ENCODE measurements around the gene TRAF2. TPM values are rescaled to one million over a fixed set of nuclear protein-coding genes. Genes with fewer than 3 reads are reported as not detected.
"Not testable (repeated sequence)": the region's sequence is repeated elsewhere in the genome, so short reads cannot be mapped to it uniquely, and the experiment has no call there.

TRAF2 gene
- total RNA-seq, 1 experiment from 2014 or later: 6.3 TPM

DNA sequence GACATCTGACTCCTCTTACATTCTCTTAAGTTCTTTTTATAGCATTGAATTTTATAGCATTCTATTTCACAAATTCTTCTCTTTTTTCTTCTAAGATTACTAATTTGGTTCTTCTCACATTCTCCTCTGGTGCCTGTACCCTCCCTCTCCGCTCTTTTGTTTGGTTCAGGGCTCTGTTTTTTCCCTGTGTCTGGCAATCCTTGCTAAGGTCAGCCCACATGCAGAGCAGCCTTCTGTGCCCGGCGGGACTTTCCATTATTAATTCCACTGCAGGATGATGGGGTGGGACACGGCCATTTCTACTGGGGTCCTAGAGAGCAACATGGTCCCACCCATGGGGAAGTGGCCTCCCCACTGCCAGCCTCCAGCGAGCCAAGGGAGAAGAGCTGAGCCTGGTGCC is 9.8 kb upstream of the TRAF2 start:
- H2AFZ ChIP-seq (ENCODE audit: low read length): no peak overlapping the region
- no peak overlapping the region for H3K4me3 ChIP-seq (ENCODE audit: low read length)
- H3K9ac ChIP-seq (ENCODE audit: low read length): no peak overlapping the region
- no peaks in the 10 kb centered on the region for H3K27me3 ChIP-seq (ENCODE audit: low read length)
- H3K4me2 ChIP-seq (ENCODE audit: low read depth, low read length, poor library complexity, severe bottlenecking): no peak overlapping the region
- 0 out of 2 replicates have a peak, but pooled peaks cover 5% of the 10 kb centered on the region for H3K9me3 ChIP-seq (ENCODE audit: low read length)
- no peak overlapping the region for H3K27ac ChIP-seq (ENCODE audit: low read length)
- H3K9me2 ChIP-seq (replicated peaks; ENCODE audit: insufficient read depth, low read length): no peaks in the 10 kb centered on the region
- H3K4me1 ChIP-seq (ENCODE audit: low read length): no peaks in the 10 kb centered on the region
- H3K79me2 ChIP-seq (ENCODE audit: low read length): no peaks in the 10 kb centered on the region
- no peaks in the 10 kb centered on the region for H3K36me3 ChIP-seq (ENCODE audit: insufficient read depth, low read length)
- no peak for DNase-seq
- H4K20me1 ChIP-seq (ENCODE audit: insufficient read depth, low read depth, low read length): no peaks in the 10 kb centered on the region

DNA sequence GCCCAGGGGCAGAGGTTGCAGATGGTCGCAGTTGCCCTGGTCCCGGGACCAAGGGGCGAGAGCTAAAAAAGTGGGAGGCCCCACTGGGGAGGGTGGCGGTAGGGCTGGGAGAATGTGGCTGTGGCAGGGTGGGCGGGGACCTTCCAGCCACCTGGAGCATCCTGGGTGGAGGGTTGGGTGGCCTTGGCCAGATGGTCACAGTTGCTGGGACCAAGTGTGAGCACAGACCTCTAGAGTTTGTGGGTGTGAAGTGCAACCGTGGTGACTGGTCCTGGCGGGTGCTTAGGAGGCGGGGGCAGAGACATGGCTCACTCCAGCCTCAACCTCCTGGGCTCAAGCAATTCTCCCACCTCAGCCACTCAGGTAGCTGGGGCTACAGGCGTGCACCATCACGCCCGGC is 5.7 kb upstream of the TRAF2 start:
- H3K9me2 ChIP-seq (replicated peaks; ENCODE audit: insufficient read depth, low read length): no peaks in the 10 kb centered on the region
- no peaks in the 10 kb centered on the region for H4K20me1 ChIP-seq (ENCODE audit: insufficient read depth, low read depth, low read length)
- no peak overlapping the region for H3K9ac ChIP-seq (ENCODE audit: low read length)
- H2AFZ ChIP-seq (ENCODE audit: low read length): no peak overlapping the region
- H3K4me1 ChIP-seq (ENCODE audit: low read length): peaks cover 18% of the 10 kb centered on the region
- peak; percentile 59 for DNase-seq
- no peak overlapping the region for H3K4me3 ChIP-seq (ENCODE audit: low read length)
- H3K27me3 ChIP-seq (ENCODE audit: low read length): no peaks in the 10 kb centered on the region
- H3K27ac ChIP-seq (ENCODE audit: low read length): no peak overlapping the region
- no peak overlapping the region for H3K4me2 ChIP-seq (ENCODE audit: low read depth, low read length, poor library complexity, severe bottlenecking)
- H3K79me2 ChIP-seq (ENCODE audit: low read length): no peaks in the 10 kb centered on the region
- no peaks in the 10 kb centered on the region for H3K36me3 ChIP-seq (ENCODE audit: insufficient read depth, low read length)
- no peaks in the 10 kb centered on the region for H3K9me3 ChIP-seq (ENCODE audit: low read length)

DNA sequence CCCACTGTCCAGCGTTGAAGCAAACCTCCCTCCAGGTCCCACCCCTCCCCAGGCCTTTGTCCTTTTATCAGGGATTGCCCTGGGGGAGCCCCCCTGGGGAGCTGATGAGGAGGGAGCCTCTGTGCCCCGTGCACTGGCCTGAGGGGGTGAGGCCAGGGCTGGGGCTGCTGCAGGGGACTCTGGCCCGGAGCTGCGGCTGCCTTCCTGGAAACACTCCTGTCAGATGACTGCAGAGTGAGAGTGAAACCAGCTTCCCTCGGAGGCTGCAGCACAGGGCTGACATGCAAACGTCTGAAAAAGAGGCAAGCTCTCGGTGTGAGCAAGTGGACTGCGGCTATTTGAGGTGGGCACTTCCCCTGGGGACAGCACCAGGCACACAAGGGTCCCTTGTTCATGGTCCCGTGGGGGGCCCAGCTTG is 4.6 kb upstream of the TRAF2 start:
- Histone ChIP-seq H3K4me2 (ENCODE audit: low read depth, low read length, poor library complexity, severe bottlenecking) (peak overlapping the region; percentile 22), H3K9ac (ENCODE audit: low read length) (peak overlapping the region; percentile 30), H2AFZ (ENCODE audit: low read length) (no peak overlapping the region), H3K4me3 (ENCODE audit: low read length) (no peak overlapping the region), H3K36me3 (ENCODE audit: insufficient read depth, low read length) (no peaks in the 10 kb centered on the region), H3K9me3 (ENCODE audit: low read length) (no peaks in the 10 kb centered on the region), H3K27me3 (ENCODE audit: low read length) (no peaks in the 10 kb centered on the region), H3K79me2 (ENCODE audit: low read length) (peaks cover 1% of the 10 kb centered on the region), H3K4me1 (ENCODE audit: low read length) (peaks cover 20% of the 10 kb centered on the region), H4K20me1 (ENCODE audit: insufficient read depth, low read depth, low read length) (no peaks in the 10 kb centered on the region), H3K27ac (ENCODE audit: low read length) (no peak overlapping the region), H3K9me2 (replicated peaks; ENCODE audit: insufficient read depth, low read length) (no peaks in the 10 kb centered on the region)
- DNase-seq: no peak

DNA sequence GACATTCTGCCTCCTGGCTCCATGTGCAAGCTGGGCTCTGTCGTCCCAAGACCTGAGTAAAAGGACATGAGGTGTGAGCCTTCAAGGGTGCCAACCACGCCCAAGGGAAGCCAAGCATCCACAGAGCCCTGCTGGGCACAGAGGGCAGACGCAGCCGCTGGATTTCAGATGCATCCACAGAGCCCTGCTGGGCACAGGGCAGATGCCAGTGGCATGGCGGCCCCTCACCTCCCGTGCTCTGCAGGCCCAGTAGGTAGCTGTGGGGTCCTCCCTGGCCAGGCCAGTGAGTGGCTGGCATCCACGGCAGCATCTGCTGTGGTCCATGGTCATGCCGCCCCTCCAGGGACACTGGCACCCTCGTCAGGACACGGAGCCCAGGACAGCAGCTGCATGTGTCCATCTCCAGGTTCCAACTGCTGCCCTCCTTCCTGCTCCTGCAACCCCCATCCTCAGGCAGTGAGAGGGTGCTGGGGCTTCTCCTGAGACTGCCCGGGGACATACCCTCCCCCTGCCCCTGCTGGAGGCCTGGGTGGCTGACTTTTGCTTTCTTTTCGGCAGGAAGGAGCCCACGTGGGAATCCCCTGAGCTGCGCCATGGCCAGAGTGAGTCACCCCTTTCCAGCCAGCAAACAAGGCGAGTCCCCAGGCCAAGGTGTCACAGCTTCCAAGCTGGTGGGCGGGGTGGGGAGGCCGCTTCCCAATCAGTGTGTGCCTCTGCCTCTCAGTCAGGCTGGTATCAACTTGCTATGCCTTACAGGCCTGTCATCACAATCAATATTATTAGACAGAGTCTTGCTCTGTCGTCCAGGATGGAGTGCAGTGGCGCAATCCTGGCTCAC is 4.0 kb upstream of the TRAF2 start:
- H3K9me2 ChIP-seq (replicated peaks; ENCODE audit: insufficient read depth, low read length): no peaks in the 10 kb centered on the region
- H3K4me1 ChIP-seq (ENCODE audit: low read length): peaks cover 23% of the 10 kb centered on the region
- no peak overlapping the region for H2AFZ ChIP-seq (ENCODE audit: low read length)
- no peak overlapping the region for H3K27ac ChIP-seq (ENCODE audit: low read length)
- no peaks in the 10 kb centered on the region for H3K27me3 ChIP-seq (ENCODE audit: low read length)
- H3K4me3 ChIP-seq (ENCODE audit: low read length): no peak overlapping the region
- peaks cover 8% of the 10 kb centered on the region for H3K79me2 ChIP-seq (ENCODE audit: low read length)
- H3K36me3 ChIP-seq (ENCODE audit: insufficient read depth, low read length): no peaks in the 10 kb centered on the region
- peak overlapping the region; percentile 30 for H3K9ac ChIP-seq (ENCODE audit: low read length)
- H3K4me2 ChIP-seq (ENCODE audit: low read depth, low read length, poor library complexity, severe bottlenecking): peak overlapping the region; percentile 22
- peak; percentile 58 for DNase-seq
- H3K9me3 ChIP-seq (ENCODE audit: low read length): no peaks in the 10 kb centered on the region
- peaks cover 4% of the 10 kb centered on the region; the same call in 1 of the 2 replicates for H4K20me1 ChIP-seq (ENCODE audit: insufficient read depth, low read depth, low read length)

DNA sequence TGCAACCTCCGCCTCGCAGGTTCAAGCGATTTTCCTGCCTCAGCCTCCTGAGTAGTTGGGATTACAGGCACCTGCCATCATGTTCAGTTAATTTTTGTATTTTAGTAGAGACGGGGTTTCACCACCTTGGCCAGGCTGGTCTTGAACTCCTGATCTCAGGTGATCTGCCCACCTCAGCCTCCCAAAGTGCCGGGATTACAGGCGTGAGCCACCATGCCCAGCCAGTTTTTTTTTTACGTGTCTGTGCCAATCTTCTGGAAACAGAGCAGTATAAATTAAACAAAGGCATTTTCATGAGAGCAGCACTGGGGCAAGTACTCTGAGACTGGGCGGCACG is 3.4 kb upstream of the TRAF2 start:
- H3K4me3 ChIP-seq (ENCODE audit: low read length); H4K20me1 ChIP-seq (ENCODE audit: insufficient read depth, low read depth, low read length); H3K9me3 ChIP-seq (ENCODE audit: low read length); DNase-seq; H3K4me2 ChIP-seq (ENCODE audit: low read depth, low read length, poor library complexity, severe bottlenecking); H3K27ac ChIP-seq (ENCODE audit: low read length); H3K36me3 ChIP-seq (ENCODE audit: insufficient read depth, low read length); H2AFZ ChIP-seq (ENCODE audit: low read length); H3K9me2 ChIP-seq (replicated peaks; ENCODE audit: insufficient read depth, low read length); H3K27me3 ChIP-seq (ENCODE audit: low read length): not testable (repeated sequence)
- H3K79me2 ChIP-seq (ENCODE audit: low read length): peaks cover 13% of the 10 kb centered on the region
- H3K9ac ChIP-seq (ENCODE audit: low read length): peak overlapping the region; percentile 30
- H3K4me1 ChIP-seq (ENCODE audit: low read length): peaks cover 28% of the 10 kb centered on the region

DNA sequence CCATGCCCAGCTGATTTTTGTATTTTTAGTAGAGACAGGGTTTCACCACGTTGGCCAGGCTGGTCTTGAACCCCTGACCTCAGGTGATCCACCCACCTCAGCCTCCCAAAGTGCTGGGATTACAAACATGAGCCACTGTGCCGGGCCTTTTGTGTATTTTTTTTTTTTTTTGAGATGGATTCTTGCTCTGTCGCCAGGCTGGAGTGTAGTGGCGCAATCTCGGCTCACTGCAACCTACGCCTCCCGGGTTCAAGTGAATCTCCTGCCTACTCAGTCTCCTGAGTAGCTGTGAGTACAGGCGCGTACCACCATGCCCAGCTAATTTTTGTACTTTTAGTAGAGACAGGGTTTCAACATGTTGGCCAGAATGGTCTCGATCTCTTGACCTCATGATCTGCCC is 2.6 kb upstream of the TRAF2 start:
- not testable (repeated sequence) for H3K27ac ChIP-seq (ENCODE audit: low read length); H3K27me3 ChIP-seq (ENCODE audit: low read length); H3K9me3 ChIP-seq (ENCODE audit: low read length); H3K36me3 ChIP-seq (ENCODE audit: insufficient read depth, low read length); H3K9me2 ChIP-seq (replicated peaks; ENCODE audit: insufficient read depth, low read length); H3K9ac ChIP-seq (ENCODE audit: low read length); H3K4me2 ChIP-seq (ENCODE audit: low read depth, low read length, poor library complexity, severe bottlenecking); H4K20me1 ChIP-seq (ENCODE audit: insufficient read depth, low read depth, low read length); H2AFZ ChIP-seq (ENCODE audit: low read length); H3K4me3 ChIP-seq (ENCODE audit: low read length); DNase-seq
- peaks cover 21% of the 10 kb centered on the region for H3K79me2 ChIP-seq (ENCODE audit: low read length)
- H3K4me1 ChIP-seq (ENCODE audit: low read length): peaks cover 30% of the 10 kb centered on the region

DNA sequence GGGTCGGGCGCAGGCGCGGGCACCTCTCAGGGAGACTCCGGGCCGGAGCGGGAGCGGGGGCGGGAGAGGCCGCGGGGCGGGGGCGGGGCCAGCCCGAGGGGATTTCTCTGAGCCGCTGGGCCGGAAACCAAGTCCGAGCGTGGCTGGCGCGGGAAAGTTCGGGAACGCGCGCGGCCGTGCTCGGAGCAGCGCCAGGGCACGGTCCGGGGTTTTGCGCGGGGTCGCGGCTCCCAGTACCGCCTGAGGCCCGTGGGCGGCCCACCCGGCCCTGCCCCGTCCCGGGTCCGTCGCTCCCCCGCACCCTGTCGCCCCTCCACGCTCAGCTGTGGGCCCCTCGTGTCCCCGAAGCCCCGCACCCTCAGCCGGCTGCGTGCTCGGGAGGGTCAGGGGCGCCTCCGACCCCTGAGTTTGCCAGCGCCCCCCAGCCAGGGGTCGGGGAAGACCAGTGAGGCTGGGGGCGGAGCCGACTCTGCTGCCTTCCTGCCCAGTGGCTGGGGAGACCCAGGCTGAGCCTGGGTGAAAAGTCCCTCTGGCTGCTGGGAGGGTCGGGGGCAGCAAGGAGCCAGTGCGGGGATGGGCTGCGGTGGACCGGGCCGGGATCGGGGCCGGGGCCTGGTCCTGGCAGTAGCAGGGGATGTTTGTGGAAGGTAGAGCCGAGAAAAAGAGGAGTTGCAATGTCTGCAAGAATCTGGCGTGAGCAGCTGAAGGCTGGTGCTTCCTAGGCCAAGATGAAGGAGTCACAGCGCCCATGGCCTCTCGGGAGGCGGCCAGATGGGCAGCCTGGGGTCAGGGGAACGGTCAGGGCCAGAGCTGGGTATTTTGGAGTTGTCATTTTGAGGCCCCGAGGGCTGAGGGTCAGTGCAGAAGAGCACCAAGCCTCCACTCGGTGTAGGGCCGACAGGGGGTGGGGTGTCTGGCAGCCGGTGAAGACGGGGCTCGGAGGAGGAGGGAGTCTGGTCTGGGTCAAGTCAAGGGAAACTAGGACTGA is 588 bp downstream of the TRAF2 start:
- peaks cover 4% of the 10 kb centered on the region; the same call in 1 of the 2 replicates for H3K36me3 ChIP-seq (ENCODE audit: insufficient read depth, low read length)
- peak; percentile 66 for DNase-seq
- peak overlapping the region; percentile 98 for H3K4me2 ChIP-seq (ENCODE audit: low read depth, low read length, poor library complexity, severe bottlenecking)
- H3K27ac ChIP-seq (ENCODE audit: low read length): peak overlapping the region; percentile 20; the same call in 1 of the 2 replicates
- H3K27me3 ChIP-seq (ENCODE audit: low read length): no peaks in the 10 kb centered on the region
- no peaks in the 10 kb centered on the region for H3K9me3 ChIP-seq (ENCODE audit: low read length)
- peak overlapping the region; percentile 99 for H3K4me3 ChIP-seq (ENCODE audit: low read length)
- peaks cover 29% of the 10 kb centered on the region for H3K4me1 ChIP-seq (ENCODE audit: low read length)
- H3K79me2 ChIP-seq (ENCODE audit: low read length): peaks cover 53% of the 10 kb centered on the region
- peaks cover 12% of the 10 kb centered on the region for H4K20me1 ChIP-seq (ENCODE audit: insufficient read depth, low read depth, low read length)
- H2AFZ ChIP-seq (ENCODE audit: low read length): no peak overlapping the region
- H3K9me2 ChIP-seq (replicated peaks; ENCODE audit: insufficient read depth, low read length): no peaks in the 10 kb centered on the region
- peak overlapping the region; percentile 87 for H3K9ac ChIP-seq (ENCODE audit: low read length)

DNA sequence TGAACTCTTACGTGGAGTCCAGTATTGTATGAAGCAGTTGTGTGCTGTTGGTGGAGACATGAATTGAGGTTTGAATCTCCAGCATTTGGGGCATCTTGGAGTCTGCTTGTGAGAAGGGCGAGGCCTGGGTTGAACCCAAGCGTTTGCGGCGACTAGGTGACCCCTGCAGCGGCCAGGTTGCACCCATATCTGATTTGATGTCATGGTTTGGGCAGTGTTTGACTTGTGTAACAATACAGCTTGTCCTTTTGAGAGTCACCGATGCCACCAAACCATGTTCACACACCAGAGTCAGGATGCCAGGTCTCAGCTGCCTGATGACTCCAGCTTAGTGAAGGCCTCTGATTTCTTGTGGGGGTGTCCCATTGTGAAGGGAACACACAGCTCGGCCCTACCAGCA is 2.1 kb downstream of the TRAF2 start:
- no peak overlapping the region for H2AFZ ChIP-seq (ENCODE audit: low read length)
- H3K4me1 ChIP-seq (ENCODE audit: low read length): peaks cover 21% of the 10 kb centered on the region
- peaks cover 12% of the 10 kb centered on the region for H4K20me1 ChIP-seq (ENCODE audit: insufficient read depth, low read depth, low read length)
- H3K36me3 ChIP-seq (ENCODE audit: insufficient read depth, low read length): peaks cover 4% of the 10 kb centered on the region; the same call in 1 of the 2 replicates
- H3K9me2 ChIP-seq (replicated peaks; ENCODE audit: insufficient read depth, low read length): no peaks in the 10 kb centered on the region
- no peak for DNase-seq
- no peaks in the 10 kb centered on the region for H3K27me3 ChIP-seq (ENCODE audit: low read length)
- no peak overlapping the region for H3K9ac ChIP-seq (ENCODE audit: low read length)
- no peak overlapping the region for H3K4me3 ChIP-seq (ENCODE audit: low read length)
- peaks cover 64% of the 10 kb centered on the region for H3K79me2 ChIP-seq (ENCODE audit: low read length)
- H3K4me2 ChIP-seq (ENCODE audit: low read depth, low read length, poor library complexity, severe bottlenecking): no peak overlapping the region
- H3K9me3 ChIP-seq (ENCODE audit: low read length): no peaks in the 10 kb centered on the region
- no peak overlapping the region for H3K27ac ChIP-seq (ENCODE audit: low read length)

All from Karpas-422 (cell line).